HG03520 (cell line): ENCODE data around the gene COL27A1.
A peak's percentile ranks its signal among the peaks of the same experiment; 100 is the strongest.

Experiments used
- ATAC-seq: cut with Tn5 transposase; IDR thresholded peaks from one replicate; pipeline ENCODE4 v1.9.1; 2021; ENCODE audit warnings: mild to moderate bottlenecking, moderate library complexity; ENCODE audit not compliant: unreplicated experiment

Gene COL27A1

DNA sequence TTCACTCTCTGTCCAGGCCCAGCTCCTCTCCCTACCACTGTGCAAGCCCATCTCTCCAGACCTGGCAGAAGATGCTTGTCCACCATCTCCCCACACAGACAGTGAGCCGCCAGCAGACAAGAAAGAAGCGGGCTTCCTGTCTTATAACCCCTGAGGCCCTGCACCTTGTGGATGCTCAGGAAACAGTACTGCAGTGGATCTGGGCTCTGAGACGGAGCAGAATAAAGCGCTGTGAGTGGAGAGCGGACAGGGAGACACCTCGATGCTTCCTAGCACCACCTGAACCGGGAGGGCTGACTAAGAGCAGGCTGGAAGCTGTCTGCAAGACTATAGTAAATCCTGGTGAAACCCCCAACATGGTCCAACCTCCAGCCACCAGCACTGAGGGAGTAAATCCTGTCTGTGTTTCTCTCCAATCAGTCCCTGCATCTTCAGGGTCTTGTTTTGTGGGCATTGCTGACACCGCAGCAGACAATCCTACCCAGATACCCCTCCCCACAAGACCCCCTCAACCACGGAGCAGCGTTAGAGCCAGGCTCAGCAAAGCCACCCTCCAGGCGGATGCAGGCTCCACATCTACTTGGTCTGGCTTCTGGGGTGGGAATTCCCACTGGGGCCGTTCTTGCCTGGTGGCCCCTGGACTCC lies 193.0 kb downstream of the COL27A1 start:
- ATAC-seq = no peak

DNA sequence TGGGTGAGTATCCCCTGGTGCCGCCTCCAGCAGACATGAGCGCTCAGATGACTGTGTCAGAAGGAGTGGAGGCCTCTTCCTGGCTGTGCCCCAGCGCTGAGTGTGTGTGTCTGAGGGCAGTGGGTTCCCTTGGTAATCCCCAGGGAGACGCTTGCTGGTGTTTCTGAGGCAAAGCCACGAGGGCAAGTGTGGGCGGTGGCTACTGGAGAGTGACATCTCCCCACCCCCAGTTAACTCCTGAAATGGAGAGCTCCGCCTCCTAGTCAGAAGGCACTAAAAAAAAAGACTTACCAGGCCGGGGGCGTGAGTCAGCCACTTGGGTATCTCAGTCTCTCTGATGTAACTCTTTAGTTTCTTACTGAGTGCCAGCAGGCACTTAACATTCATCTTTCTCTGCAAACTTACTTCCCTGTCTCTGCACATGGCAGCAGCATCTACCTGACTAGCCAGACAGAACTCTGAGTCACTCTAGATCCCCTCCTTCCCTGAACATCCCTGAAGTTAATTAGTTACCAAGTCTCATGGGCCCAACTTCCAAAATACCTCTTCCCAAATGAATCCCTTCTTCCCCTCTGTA lies 193.7 kb downstream of the COL27A1 start:
- peak; percentile 71 for ATAC-seq

DNA sequence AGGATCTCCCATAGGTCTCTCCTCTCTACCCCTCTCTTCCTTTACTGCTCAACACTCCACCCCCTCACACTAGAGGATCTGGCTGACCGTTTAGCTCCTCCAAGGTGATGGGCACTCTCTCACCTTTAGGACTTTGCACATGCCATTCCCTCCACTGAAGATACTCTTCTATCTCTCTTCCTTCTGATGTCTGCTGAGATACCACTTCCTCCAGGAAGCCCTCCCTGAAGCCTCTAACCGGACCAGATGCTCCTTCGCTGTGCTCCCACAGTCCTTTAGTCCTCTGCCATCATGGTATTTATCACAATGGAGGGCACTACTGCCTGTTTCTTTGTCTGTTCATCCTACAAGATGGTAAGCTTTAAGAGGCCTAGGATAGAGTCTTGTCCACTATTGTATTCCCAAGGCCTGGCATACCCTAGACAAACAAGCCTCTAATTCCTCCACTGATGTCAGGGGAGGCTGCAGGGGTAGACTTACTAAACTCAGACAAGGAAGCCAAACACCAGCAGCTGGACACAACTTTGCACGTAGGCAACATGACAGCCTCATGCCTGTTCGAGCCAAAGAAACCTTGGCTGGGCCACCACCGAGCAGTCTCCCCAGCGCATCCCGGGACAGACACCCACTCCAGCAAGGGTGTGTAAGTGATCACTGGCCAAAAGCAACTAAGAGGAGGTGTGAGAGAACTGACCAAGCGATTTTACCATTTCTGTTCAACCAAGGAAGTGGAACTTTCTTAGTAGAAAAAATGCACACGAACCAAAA lies 194.6 kb downstream of the COL27A1 start:
- ATAC-seq = no peak

DNA sequence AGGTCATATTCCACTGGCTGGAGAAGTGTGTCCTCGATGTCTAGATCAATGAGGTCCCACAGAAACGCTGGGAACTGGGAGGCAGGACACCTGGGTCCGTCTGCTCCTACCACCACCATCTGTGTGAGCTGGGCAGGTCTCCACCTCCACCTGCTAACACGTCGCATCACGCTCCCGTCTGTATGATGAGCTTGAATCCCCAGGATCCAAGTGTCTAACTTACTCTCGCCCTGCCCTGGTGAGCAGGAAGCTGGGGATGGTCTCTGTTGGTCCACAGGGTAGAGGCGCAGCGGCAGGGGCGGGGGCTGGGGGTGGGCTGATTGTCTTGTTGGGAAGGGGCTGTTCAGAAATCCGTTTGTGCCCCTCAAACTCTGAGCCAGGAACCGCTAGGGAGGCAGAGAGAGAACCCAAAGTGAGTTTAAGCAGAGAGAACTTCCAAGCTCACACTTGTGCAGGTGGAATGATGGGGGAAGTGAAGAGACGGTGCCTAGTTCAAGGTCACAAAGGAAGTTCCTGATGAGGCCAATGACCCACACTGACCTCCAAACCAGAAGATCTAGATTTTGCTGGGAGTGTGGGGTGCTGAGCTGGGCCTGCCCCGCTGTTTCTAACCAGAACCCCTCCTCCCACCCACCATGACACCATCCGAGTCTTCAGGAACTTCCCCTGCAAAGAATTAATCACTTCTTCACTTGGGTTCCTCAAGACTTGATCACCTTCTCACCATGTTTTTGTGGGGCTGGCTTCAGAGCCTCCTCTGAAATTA lies 195.5 kb downstream of the COL27A1 start:
- ATAC-seq = no peak

DNA sequence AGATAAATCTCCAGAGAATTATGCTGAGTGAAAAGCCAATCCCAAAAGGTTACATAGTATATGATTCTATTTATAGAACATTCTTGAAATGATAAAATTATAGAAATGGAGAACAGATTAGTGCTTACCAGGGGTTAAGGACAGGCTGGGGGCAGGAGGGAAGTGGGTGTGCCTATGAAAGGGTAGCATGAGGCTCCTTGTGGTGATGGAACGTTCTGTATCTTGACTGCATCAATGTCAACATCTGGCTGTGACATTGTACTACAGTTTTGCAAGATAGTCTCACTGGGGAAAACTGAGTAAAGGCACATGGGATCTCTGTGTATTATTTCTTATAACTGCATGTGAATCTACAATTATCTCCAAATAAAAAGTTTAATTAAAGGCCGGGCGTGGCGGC lies 196.6 kb downstream of the COL27A1 start:
- ATAC-seq = no peak

DNA sequence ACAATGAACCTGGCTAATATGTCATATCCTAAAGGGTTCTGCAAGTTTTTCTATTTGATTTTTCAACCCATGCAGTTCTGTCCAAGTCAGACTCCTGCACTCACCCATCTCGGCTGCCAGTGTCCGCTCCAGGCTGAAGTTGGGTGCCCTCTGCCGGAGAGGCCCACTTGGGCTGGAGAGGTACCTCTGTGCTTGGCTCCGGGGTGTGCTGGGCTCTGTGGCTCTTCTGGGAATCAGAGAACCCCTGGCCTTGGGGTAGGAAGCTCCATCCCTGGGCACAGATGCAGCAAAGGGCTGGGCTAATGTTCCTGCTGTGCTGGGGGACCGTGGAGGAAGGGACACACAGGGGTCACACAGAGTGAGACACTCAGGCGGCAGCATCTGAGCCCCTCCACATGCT lies 200.5 kb downstream of the COL27A1 start:
- no peak for ATAC-seq

DNA sequence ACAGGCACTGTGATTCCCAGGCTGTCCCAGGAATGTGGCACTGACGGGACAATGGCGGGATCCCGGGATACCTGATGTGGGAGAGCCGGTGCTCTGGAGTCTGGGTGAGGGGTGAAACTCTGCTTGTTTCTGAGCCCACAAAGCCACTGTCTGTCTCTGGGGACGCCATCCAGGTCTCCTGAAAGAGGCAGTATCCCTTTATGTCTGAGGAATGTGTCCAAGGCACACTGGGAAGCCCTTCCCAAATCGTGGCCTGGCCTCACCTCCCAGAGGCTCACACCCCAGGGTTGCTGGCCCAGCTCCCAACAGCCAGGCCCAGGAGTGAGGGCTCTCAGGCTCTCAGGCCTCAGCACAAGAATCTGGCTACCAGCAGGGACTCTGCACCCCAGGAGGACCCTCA lies 201.5 kb downstream of the COL27A1 start:
- no peak for ATAC-seq

DNA sequence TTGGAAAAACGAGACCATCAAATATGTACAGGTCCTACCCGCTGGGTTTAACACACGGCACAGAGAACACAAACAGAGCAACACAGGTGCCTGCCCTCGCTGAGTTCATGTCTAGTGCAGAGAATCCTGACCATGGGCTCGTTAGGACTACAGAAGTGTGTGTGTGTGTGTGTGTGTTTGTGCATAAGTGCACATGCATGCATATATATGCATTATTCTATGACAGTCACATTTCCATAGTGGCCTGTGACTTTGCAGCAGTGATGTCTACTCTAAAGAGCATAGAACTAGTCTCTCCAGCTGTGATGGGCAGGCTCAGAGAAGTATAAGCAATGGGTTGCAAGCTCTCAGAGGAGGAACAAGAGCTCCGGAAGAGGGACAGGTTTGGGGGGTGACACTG lies 202.0 kb downstream of the COL27A1 start:
- ATAC-seq = no peak

DNA sequence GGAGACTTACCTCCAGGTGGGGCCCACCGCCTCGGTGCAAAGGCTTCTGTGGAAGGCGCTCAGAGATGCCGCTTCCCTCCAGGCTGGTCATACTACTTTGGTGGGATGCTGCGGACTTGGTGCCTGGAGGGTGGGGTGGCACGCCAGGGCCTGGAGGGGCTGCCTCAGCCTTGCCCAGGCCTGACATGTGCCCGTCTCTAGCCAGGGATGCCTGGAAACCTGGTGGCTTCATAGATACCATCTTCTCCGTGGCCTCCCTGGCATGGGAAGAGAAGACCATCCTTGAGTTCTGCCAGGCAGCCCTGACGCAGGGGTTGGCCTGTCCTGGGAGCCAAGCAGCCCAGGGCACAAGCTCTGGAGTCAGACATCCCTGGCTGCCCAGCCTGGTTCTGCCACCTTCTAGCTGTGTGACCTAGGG lies 202.6 kb downstream of the COL27A1 start:
- no peak for ATAC-seq

DNA sequence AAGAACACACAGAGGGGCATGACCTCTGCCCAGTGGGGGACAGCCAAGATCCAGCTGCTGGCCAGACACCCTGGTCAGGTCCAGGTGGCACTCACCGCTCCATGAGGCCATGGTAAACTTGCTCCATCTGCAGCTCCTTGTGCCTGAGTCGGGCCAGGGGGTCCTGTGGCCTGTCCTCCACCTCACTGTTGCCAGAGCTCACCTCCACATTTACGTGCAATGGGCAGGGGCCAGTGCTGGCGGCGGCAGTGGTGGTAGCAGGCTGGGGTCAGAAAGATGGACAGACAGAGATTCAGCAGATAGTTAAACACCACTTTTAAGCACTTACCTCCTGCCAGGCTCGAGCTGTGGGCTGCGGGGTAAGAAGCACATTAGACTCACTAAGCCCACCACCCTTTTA lies 204.5 kb downstream of the COL27A1 start:
- ATAC-seq = no peak

DNA sequence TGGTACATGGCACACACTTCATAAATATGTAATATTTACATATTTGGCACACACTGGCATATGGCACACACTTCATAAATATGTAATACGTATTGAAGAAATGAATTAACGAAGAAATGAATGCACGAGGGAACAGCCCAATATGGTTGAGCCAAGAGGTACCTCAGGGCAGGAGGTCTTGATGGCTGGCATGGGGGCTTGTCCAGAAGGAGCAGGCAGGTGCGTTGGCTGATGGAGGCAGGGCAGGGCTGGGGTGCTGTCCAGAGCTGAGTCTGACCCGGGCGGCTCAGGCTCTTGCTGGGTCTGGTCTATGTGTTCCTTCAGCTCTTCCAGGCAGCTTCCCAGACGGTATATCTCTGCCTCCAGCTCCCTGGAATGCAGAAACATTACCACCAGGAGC lies 206.2 kb downstream of the COL27A1 start:
- ATAC-seq = no peak
